HCT116 (cell line): ENCODE results near the gene HAPLN3. TPM values are rescaled to one million over a fixed set of nuclear protein-coding genes. Genes with fewer than 3 reads are reported as not detected.

ENCODE experiments used
- ATAC-seq: fragments of 200-7000 bp; cut with Tn5 transposase; 2 replicates; pipeline ENCODE4 v1.9.1; 2020; ENCODE audit warnings: mild to moderate bottlenecking, moderate library complexity
- BruUV-seq: library from RNA; stranded (reverse); fragments of 400-500 nt; replicated peaks from 2 replicates; lab custom pipeline; 2021; lab: Mats Ljungman, UMichigan
- CTCF ChIA-PET: fragments of 300-600 bp; sonication (Branson Sonifier 250); formaldehyde crosslinking; loops from one replicate; lab custom pipeline; 2021; ENCODE audit warnings: antibody characterized with exemption; lab: Charles Lee
- POLR2A ChIA-PET: fragments of 300-600, 350-600 bp; sonication (Branson Sonifier 250); formaldehyde crosslinking; loops from one replicate; lab custom pipeline; 2021; ENCODE audit warnings: antibody characterized with exemption; lab: Charles Lee
- RAD21 ChIA-PET, 2 experiments: fragments of 300-600 bp; sonication (Branson Sonifier 250); formaldehyde crosslinking; loops; one replicate each; lab custom pipeline; 2023; ENCODE audit warnings: low total read pairs in 2 of 2; ENCODE audit not compliant: uncharacterized antibody in 2 of 2, unreplicated experiment in 2 of 2, low non-redundant PET in 1 of 2; lab: Charles Lee
- DNase-seq: peaks from one replicate; pipeline ENCODE4 v3.0.0-alpha.2; 2010; ENCODE audit warnings: low read depth, low spot score
- H2AFZ ChIP-seq: fragments of 200-600 bp; shearing (Covaris generic), sonication (generic); 2 replicates; pipeline ENCODE4 v1.6.1; 2017; ENCODE audit warnings: low read depth, mixed run types, mixed read lengths, antibody characterized with exemption, low read length; ENCODE audit not compliant: poor library complexity, severe bottlenecking
- H3K27ac ChIP-seq: 2 replicates; pipeline ENCODE4 v1.5.1; 2012; ENCODE audit warnings: low read depth, low read length
- H3K27me3 ChIP-seq: fragments of 200-600 bp; sonication (generic); 2 replicates; pipeline ENCODE4 v1.6.1; 2016; ENCODE audit warnings: mixed run types, low read length, mixed read lengths; ENCODE audit not compliant: insufficient read depth
- H3K36me3 ChIP-seq, 2 experiments: fragments of 200-500 bp in 1 of 2; fragments of 200-600 bp in 1 of 2; sonication (Bioruptor generic) in 1 of 2; sonication (generic) in 1 of 2; 2 replicates each; pipeline versions ENCODE4 v1.5.1 to v1.6.1; 2014 to 2016; ENCODE audit warnings: low read length in 2 of 2, inconsistent platforms in 1 of 2, mixed read lengths in 1 of 2, mixed run types in 1 of 2; ENCODE audit not compliant: insufficient read depth in 2 of 2, control insufficient read depth in 1 of 2
- H3K4me1 ChIP-seq, 2 experiments: fragments of 200-600 bp in 1 of 2; sonication (generic) in 1 of 2; 2 replicates each; pipeline versions ENCODE4 v1.5.1 to v1.6.1; 2012 to 2017; ENCODE audit warnings: low read length in 2 of 2, inconsistent platforms in 1 of 2, mild to moderate bottlenecking in 1 of 2, mixed read lengths in 1 of 2, mixed run types in 1 of 2, moderate library complexity in 1 of 2; ENCODE audit not compliant: insufficient read depth in 2 of 2, control insufficient read depth in 1 of 2
- H3K4me2 ChIP-seq: fragments of 200-600 bp; sonication (generic); 2 replicates; pipeline ENCODE4 v1.6.1; 2017; ENCODE audit warnings: mixed run types, low read length, mixed read lengths
- H3K4me3 ChIP-seq, 2 experiments: fragments of 200-600 bp in 1 of 2; sonication (generic) in 1 of 2; replicated peaks in 1 of 2; 2 replicates each; pipeline ENCODE4 v1.5.1; 2011 to 2016; ENCODE audit warnings: low read length in 2 of 2, control low read depth in 1 of 2, low read depth in 1 of 2, mild to moderate bottlenecking in 1 of 2, mixed read lengths in 1 of 2, mixed run types in 1 of 2
- H3K79me2 ChIP-seq: fragments of 200-600 bp; sonication (generic); 2 replicates; pipeline ENCODE4 v1.6.1; 2017; ENCODE audit warnings: mild to moderate bottlenecking, mixed run types, low read length, moderate library complexity, mixed read lengths; ENCODE audit not compliant: insufficient read depth
- H3K9ac ChIP-seq: fragments of 200-600 bp; sonication (generic); 2 replicates; pipeline ENCODE4 v1.6.1; 2016; ENCODE audit warnings: low read length, mixed read lengths
- H3K9me2 ChIP-seq: fragments of 200-600 bp; sonication (generic), shearing (Covaris generic); 2 replicates; pipeline ENCODE4 v1.6.1; 2017; ENCODE audit warnings: mixed run types, mild to moderate bottlenecking, moderate library complexity; ENCODE audit not compliant: insufficient read depth
- H3K9me3 ChIP-seq, 2 experiments: fragments of 200-500 bp in 1 of 2; fragments of 200-600 bp in 1 of 2; sonication (Bioruptor generic) in 1 of 2; sonication (generic) in 1 of 2; 2 replicates each; pipeline ENCODE4 v1.6.1; 2014 to 2017; ENCODE audit warnings: low read length in 2 of 2, mixed read lengths in 2 of 2, inconsistent platforms in 1 of 2, low read depth in 1 of 2, mild to moderate bottlenecking in 1 of 2, mixed run types in 1 of 2, moderate library complexity in 1 of 2; ENCODE audit not compliant: control insufficient read depth in 1 of 2, insufficient read depth in 1 of 2
- H4K20me1 ChIP-seq: fragments of 200-600 bp; sonication (generic), shearing (Covaris generic); 2 replicates; pipeline ENCODE4 v1.6.1; 2017; ENCODE audit warnings: mixed run types, mild to moderate bottlenecking, moderate library complexity; ENCODE audit not compliant: insufficient read depth
- CEBPB ChIP-seq: IDR thresholded peaks from 2 replicates; pipeline ENCODE4 v1.6.1; 2012; ENCODE audit warnings: low read depth
- EZH2 ChIP-seq: fragments of 200-600 bp; sonication (generic); IDR thresholded peaks from 2 replicates; pipeline ENCODE4 v1.6.1; 2017; ENCODE audit warnings: antibody characterized with exemption, mixed run types
- JUND ChIP-seq: IDR thresholded peaks from 2 replicates; pipeline ENCODE4 v1.6.1; 2012
- REST ChIP-seq: IDR thresholded peaks from 2 replicates; pipeline ENCODE4 v1.6.1; 2012; ENCODE audit warnings: low read depth
- SP1 ChIP-seq: IDR thresholded peaks from 2 replicates; pipeline ENCODE4 v1.6.1; 2012; ENCODE audit warnings: low read depth
- SRF ChIP-seq: IDR thresholded peaks from 2 replicates; pipeline ENCODE4 v1.6.1; 2012; ENCODE audit warnings: low read depth
- TCF7L2 ChIP-seq: IDR thresholded peaks from 2 replicates; pipeline ENCODE4 v1.7.0; 2011; ENCODE audit warnings: borderline replicate concordance, inconsistent platforms; ENCODE audit not compliant: insufficient read depth, insufficient read length; ENCODE audit errors: extremely low read depth
- intact Hi-C: fragments of 100-400 bp; cut with micrococcal nuclease; formaldehyde crosslinking; loops from 2 replicates; pipeline ENCODE4 v1.10.0; 2022
- total RNA-seq: library from RNA; stranded (reverse); gene quantifications from one replicate; pipeline ENCODE4 v1.2.1, GENCODE V29; 2021; ENCODE audit not compliant: unreplicated experiment
- TF ChIP-seq, protein P1 (sequence below), 3 experiments: fragments of 200-600 bp in 1 of 3; sonication (generic) in 1 of 3; IDR thresholded peaks in 2 of 3; conservative IDR thresholded peaks in 1 of 3; 2 replicates each; pipeline ENCODE4 v1.5.1; 2012 to 2017; ENCODE audit warnings: low read depth in 2 of 3, low read length in 2 of 3, antibody characterized with exemption in 1 of 3, borderline replicate concordance in 1 of 3, control low read depth in 1 of 3, mild to moderate bottlenecking in 1 of 3, mixed read lengths in 1 of 3, mixed run types in 1 of 3, moderate library complexity in 1 of 3; ENCODE audit not compliant: insufficient read depth in 1 of 3

The HAPLN3 gene
- total RNA-seq, 1 experiment from 2014 or later = 10.9 TPM

GRCh38 chr15:88832820-88833730, 62.3 kb downstream of the HAPLN3 start (continued):
- TF ChIP-seq, protein P1, sequence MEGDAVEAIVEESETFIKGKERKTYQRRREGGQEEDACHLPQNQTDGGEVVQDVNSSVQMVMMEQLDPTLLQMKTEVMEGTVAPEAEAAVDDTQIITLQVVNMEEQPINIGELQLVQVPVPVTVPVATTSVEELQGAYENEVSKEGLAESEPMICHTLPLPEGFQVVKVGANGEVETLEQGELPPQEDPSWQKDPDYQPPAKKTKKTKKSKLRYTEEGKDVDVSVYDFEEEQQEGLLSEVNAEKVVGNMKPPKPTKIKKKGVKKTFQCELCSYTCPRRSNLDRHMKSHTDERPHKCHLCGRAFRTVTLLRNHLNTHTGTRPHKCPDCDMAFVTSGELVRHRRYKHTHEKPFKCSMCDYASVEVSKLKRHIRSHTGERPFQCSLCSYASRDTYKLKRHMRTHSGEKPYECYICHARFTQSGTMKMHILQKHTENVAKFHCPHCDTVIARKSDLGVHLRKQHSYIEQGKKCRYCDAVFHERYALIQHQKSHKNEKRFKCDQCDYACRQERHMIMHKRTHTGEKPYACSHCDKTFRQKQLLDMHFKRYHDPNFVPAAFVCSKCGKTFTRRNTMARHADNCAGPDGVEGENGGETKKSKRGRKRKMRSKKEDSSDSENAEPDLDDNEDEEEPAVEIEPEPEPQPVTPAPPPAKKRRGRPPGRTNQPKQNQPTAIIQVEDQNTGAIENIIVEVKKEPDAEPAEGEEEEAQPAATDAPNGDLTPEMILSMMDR (IDR thresholded peaks at IDR 0.05 in 2 of 3, conservative IDR thresholded peaks at IDR 0.05 in 1 of 3; ENCODE audit: borderline replicate concordance in 1 of 3, insufficient read depth in 1 of 3, low read depth in 2 of 3, low read length in 2 of 3) = no peak
- TF ChIP-seq JUND (no peak), REST (no peak), CEBPB (no peak), EZH2 (no peak), SP1 (no peak), SRF (no peak)

DNA sequence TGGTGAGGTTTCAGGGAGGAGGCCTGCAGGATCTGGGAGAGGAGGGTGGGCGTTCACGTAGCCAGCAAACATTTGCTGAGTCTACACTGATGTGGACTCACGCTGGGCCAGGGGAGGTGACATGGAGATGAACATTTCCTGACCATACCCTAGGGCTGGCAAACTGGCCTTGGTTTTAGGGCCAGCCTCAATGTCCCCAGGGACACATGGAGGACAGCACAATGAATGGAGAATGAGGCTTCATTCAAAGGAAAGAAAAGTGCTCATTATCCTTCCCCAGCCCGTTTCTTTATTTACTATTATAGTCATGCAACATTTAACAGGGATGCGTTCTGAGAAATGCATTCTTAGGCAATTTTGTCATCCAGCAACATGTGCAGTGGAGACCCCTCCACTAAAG, 65.3 kb downstream of the HAPLN3 start:
- intact Hi-C loops = loop anchor here (10.0 kb wide), 1 partner anchor 585 kb away; no protein-coding TSS in a partner anchor
- Histone ChIP-seq H2AFZ (no peak overlapping the region), H3K9ac (no peak overlapping the region), H3K79me2 (no peaks in the 10 kb centered on the region), H3K27ac (no peak overlapping the region), H3K9me3 (no peaks in the 10 kb centered on the region), H3K9me2 (no peaks in the 10 kb centered on the region), H3K4me3 (no peak overlapping the region), H3K4me2 (no peak overlapping the region), H3K4me1 (no peaks in the 10 kb centered on the region), H3K27me3 (0 out of 2 replicates have a peak, but pooled peaks cover 9% of the 10 kb centered on the region), H4K20me1 (no peaks in the 10 kb centered on the region), H3K36me3 (no peaks in the 10 kb centered on the region)
- RAD21 ChIA-PET = no interaction called here
- TF ChIP-seq TCF7L2 (no peak), SP1 (no peak), EZH2 (no peak), SRF (no peak)
- TF ChIP-seq, protein P1 (IDR thresholded peaks at IDR 0.05 in 2 of 3, conservative IDR thresholded peaks at IDR 0.05 in 1 of 3; ENCODE audit: borderline replicate concordance in 1 of 3, insufficient read depth in 1 of 3, low read depth in 2 of 3, low read length in 2 of 3) = no peak
- DNase-seq = no peak
- no peak for ATAC-seq
- POLR2A ChIA-PET = no interaction called here
- no TSS peak for BruUV-seq
- CTCF ChIA-PET = no interaction called here
